PC-9 (cell line): ENCODE results near the gene MRRF. TPM values are rescaled to one million over a fixed set of nuclear protein-coding genes. Genes with fewer than 3 reads are reported as not detected.

Experiments
- BruUV-seq: library from RNA; stranded (reverse); fragments of 400-500 nt; replicated peaks from 2 replicates; lab custom pipeline; 2021; lab: Mats Ljungman, UMichigan
- CTCF ChIA-PET: fragments of 300-600 bp; sonication (Branson Sonifier 250); formaldehyde crosslinking; loops from one replicate; lab custom pipeline; 2022; ENCODE audit warnings: antibody characterized with exemption; lab: Charles Lee
- POLR2A ChIA-PET: fragments of 300-600 bp; sonication (Branson Sonifier 250); formaldehyde crosslinking; loops from one replicate; lab custom pipeline; 2022; ENCODE audit warnings: antibody characterized with exemption; ENCODE audit not compliant: unreplicated experiment; lab: Charles Lee
- DNase-seq, 2 experiments: peaks; one replicate each; pipeline versions ENCODE4 v3.0.0 to v3.0.0-alpha.2; 2015 to 2022; ENCODE audit warnings: mixed read lengths in 1 of 2
- H2AFZ ChIP-seq: fragments of 200-600 bp; sonication (generic); 2 replicates; pipeline ENCODE4 v1.8.1; 2017; ENCODE audit warnings: antibody characterized with exemption
- H3F3A ChIP-seq: fragments of 200-600 bp; sonication (generic); 2 replicates; pipeline ENCODE4 v1.8.1; 2017; ENCODE audit warnings: antibody characterized with exemption, mild to moderate bottlenecking, low read depth; ENCODE audit not compliant: insufficient read depth
- H3K27ac ChIP-seq: fragments of 200-600 bp; sonication (generic); 2 replicates; pipeline ENCODE4 v1.6.1; 2016; ENCODE audit warnings: mixed run types
- H3K27me3 ChIP-seq: fragments of 200-600 bp; sonication (generic); 2 replicates; pipeline ENCODE4 v1.6.1; 2016; ENCODE audit warnings: low read depth, mixed run types; ENCODE audit not compliant: insufficient read depth
- H3K36me3 ChIP-seq: fragments of 200-600 bp; sonication (generic); 2 replicates; pipeline ENCODE4 v1.6.1; 2016; ENCODE audit warnings: low read depth, mixed run types
- H3K4me1 ChIP-seq: fragments of 200-600 bp; sonication (generic); replicated peaks from 2 replicates; pipeline ENCODE4 v1.6.1; 2016; ENCODE audit warnings: mixed run types; ENCODE audit not compliant: insufficient read depth
- H3K4me2 ChIP-seq: fragments of 200-600 bp; sonication (generic); 2 replicates; pipeline ENCODE4 v1.6.1; 2017; ENCODE audit warnings: mixed run types
- H3K4me3 ChIP-seq: fragments of 200-600 bp; sonication (generic); 2 replicates; pipeline ENCODE4 v1.6.1; 2016; ENCODE audit warnings: mixed run types
- H3K79me2 ChIP-seq: fragments of 200-600 bp; sonication (generic); 2 replicates; pipeline ENCODE4 v1.6.1; 2017; ENCODE audit warnings: low read depth, mixed run types
- H3K9me2 ChIP-seq: fragments of 200-600 bp; sonication (generic); 2 replicates; pipeline ENCODE4 v1.8.1; 2017; ENCODE audit warnings: mild to moderate bottlenecking; ENCODE audit not compliant: insufficient read depth
- H3K9me3 ChIP-seq: fragments of 200-600 bp; sonication (generic); 2 replicates; pipeline ENCODE4 v1.8.1; 2016; ENCODE audit warnings: low read depth; ENCODE audit not compliant: insufficient read depth
- H4K20me1 ChIP-seq: fragments of 200-600 bp; sonication (generic); 2 replicates; pipeline ENCODE4 v1.8.1; 2017; ENCODE audit not compliant: insufficient read depth
- CTCF ChIP-seq: fragments of 200-600 bp; sonication (generic); conservative IDR thresholded peaks from 2 replicates; pipeline ENCODE4 v1.6.1; 2017; ENCODE audit warnings: mixed run types, antibody characterized with exemption, mild to moderate bottlenecking, moderate library complexity
- EZH2 ChIP-seq: fragments of 200-600 bp; sonication (generic); IDR thresholded peaks from 2 replicates; pipeline ENCODE4 v1.8.0; 2017; ENCODE audit warnings: antibody characterized with exemption, low read depth
- intact Hi-C: fragments of 100-400 bp; cut with micrococcal nuclease; formaldehyde crosslinking; loops from one replicate; pipeline ENCODE4 v1.10.0; 2022; ENCODE audit not compliant: unreplicated experiment
- total RNA-seq: library from RNA; stranded (reverse); gene quantifications from 2 replicates; pipeline ENCODE4 v1.2.3, GENCODE V29; 2021

Gene MRRF
- total RNA-seq, 1 experiment from 2014 or later: 79.5 TPM

- intact Hi-C loops: no loop called here
- Histone ChIP-seq H3K9me3 (no peaks in the 10 kb centered on the region), H3K27me3 (no peaks in the 10 kb centered on the region), H3K27ac (no peak overlapping the region), H4K20me1 (peaks cover 48% of the 10 kb centered on the region), H3K4me2 (no peak overlapping the region), H2AFZ (no peak overlapping the region), H3F3A (no peaks in the 10 kb centered on the region), H3K79me2 (no peaks in the 10 kb centered on the region), H3K4me1 (no peaks in the 10 kb centered on the region), H3K9me2 (no peaks in the 10 kb centered on the region), H3K36me3 (peaks cover 14% of the 10 kb centered on the region), H3K4me3 (no peak overlapping the region)
- CTCF ChIA-PET: no interaction called here
- DNase-seq: no peak
- BruUV-seq: no TSS peak
- POLR2A ChIA-PET: no interaction called here
- TF ChIP-seq EZH2: no peak
- no peak for TF ChIP-seq CTCF
Measured at GRCh38 chr9:122297512-122297911, 32.8 kb downstream of the MRRF start.

DNA sequence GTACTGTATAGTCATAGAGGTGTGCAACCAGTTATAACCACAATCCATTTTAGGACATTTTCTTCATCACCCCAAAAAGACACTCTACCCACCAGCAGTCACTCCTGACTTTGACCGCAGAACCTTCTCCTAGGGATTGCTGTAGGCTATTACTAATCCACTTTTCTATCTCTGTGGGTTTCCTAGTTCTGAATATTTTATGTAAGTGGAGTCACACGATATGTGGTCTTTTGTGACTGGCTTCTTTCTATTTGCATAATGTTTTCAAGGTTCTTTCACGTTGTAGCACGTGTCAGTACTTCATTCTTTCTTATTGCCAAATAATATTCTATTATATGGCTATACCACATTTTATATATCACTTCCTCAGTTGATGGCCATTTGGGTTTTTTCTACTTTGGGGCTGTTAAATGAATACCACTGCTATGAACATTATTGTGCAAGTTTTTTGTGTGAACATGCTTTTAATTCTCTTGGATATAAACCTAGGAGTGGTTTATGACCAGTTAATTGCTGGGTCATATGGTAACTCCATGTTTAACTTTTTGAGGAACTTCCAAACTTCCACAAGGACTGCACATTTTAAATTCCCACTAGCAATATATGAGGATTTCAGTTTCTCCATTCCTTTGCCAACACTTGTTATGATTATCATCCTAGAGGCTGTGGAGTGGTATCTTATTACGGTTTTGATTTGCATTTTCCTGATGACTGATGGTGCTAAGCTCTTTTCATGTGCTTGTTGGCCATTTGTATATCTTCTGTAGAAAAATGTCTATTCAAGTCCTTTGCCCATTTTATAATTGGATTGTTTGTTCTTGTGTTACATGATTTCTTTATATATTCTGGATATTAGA, 37.8 kb downstream of the MRRF start:
- H3K9me3 ChIP-seq: no peaks in the 10 kb centered on the region
- no peaks in the 10 kb centered on the region for H3F3A ChIP-seq
- no TSS peak for BruUV-seq
- no peak overlapping the region for H3K4me3 ChIP-seq
- no peak overlapping the region for H2AFZ ChIP-seq
- peaks cover 63% of the 10 kb centered on the region for H4K20me1 ChIP-seq
- CTCF ChIA-PET: no interaction called here
- DNase-seq: no peak
- no peaks in the 10 kb centered on the region for H3K9me2 ChIP-seq
- no peaks in the 10 kb centered on the region for H3K79me2 ChIP-seq
- intact Hi-C loops: no loop called here
- no peak overlapping the region for H3K4me2 ChIP-seq
- POLR2A ChIA-PET: no interaction called here
- H3K27ac ChIP-seq: no peak overlapping the region
- H3K27me3 ChIP-seq: no peaks in the 10 kb centered on the region
- H3K36me3 ChIP-seq: peaks cover 27% of the 10 kb centered on the region
- no peak for TF ChIP-seq CTCF
- TF ChIP-seq EZH2: no peak
- no peaks in the 10 kb centered on the region for H3K4me1 ChIP-seq

- Histone ChIP-seq H3K27ac (no peak overlapping the region), H3K4me3 (no peak overlapping the region), H2AFZ (no peak overlapping the region), H3K4me2 (no peak overlapping the region), H4K20me1 (peaks cover 48% of the 10 kb centered on the region), H3K9me2 (no peaks in the 10 kb centered on the region), H3K36me3 (peaks cover 21% of the 10 kb centered on the region), H3K4me1 (no peaks in the 10 kb centered on the region), H3F3A (no peaks in the 10 kb centered on the region), H3K27me3 (no peaks in the 10 kb centered on the region), H3K79me2 (no peaks in the 10 kb centered on the region), H3K9me3 (no peaks in the 10 kb centered on the region)
- CTCF ChIA-PET: no interaction called here
- POLR2A ChIA-PET: no interaction called here
- TF ChIP-seq EZH2 (no peak), CTCF (no peak)
- no peak for DNase-seq
- no TSS peak for BruUV-seq
- intact Hi-C loops: no loop called here
Measured at GRCh38 chr9:122307061-122307460, 42.4 kb downstream of the MRRF start.
